Measurements from ENCODE around the gene VCAN.

Gene VCAN

DNA sequence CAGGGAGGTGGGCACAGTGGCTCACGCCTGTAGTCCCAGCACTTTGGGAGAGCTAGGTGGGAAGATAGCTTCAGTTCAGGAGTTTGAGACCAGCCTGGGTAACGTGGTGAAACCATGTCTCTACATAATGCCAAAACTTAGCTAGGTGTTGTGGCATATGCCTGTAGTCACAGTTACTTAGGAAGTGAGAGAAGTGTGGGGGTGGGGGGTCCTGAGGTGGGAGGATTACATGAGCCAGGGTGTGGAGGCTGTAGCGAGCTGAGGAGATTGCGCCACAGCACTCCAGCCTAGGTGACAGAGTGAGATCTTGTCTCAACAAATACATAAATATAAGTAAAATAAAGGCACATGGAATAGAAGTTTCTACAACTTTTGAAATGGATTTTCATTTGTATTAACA lies 23.1 kb downstream of the VCAN start:
- no peak for DNase-seq (ENCODE audit: low spot score)

- DNase-seq (ENCODE audit: low spot score): no peak
These were observed 25.1 kb downstream of the VCAN start for GRCh38 chr5:83496626-83497025.

GRCh38 chr5:83498585-83498984 lies 27.0 kb downstream of the VCAN start:
- no peak for DNase-seq (ENCODE audit: low spot score)

- DNase-seq (ENCODE audit: low spot score): peak; percentile 37
These were observed 32.1 kb downstream of the VCAN start for GRCh38 chr5:83503662-83504061.

DNA sequence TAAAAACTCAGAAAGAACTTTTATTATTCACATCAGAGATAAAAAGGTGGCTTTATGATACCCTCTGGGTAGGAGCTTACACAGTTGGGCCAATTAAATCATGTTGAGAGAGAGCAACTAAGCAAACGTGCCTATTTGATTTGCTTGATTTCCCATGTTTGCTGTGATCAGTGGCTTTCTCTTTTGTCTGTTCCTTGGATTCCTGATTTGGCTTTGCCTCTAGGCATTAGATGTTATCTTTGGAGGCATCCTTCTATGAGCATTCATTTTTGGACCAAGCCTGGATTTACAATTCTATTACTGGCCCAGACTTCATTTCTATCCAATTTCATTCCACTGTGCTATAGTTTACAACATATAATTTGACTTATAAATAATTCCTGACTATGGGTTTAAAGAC lies 35.9 kb downstream of the VCAN start:
- no peak for DNase-seq (ENCODE audit: low spot score)

DNA sequence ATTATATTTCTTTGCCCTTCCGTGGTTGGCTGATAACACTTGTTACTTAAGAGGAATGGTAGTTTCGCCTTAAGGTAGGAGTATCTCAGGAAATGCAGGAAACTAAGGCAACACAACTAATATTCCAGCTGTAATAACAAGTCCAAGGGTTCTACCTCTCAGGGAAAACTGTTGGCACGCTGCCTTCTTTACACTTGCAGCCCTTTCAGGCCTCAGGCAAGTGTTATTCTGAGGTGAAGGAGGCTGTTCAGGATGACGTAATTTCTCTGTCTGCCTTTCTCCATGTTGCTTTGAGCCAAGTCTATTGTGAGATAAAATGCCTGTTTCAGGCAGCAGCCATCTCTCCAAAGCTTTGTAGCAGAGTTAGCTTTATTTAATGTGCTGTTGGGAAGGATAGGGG lies 38.0 kb downstream of the VCAN start:
- DNase-seq (ENCODE audit: low spot score): no peak

DNA sequence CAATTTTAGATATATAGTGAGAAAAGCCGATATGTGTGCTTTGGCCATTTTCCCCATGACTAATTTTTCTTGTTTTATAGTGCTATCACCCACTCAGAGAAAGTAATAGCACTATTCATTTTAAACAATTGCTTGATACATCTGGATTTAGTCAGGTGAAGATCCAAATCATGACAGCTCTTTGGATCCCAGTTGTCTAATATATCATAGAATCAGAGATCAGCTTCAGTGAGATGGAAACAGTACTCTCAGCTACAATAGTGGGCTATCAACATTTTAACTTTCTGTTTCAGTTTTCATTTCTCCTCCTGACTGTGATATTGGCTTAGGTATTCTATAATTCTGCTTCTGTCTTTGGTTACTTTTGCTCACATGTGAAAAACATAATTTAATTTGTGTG lies 38.7 kb downstream of the VCAN start:
- DNase-seq (ENCODE audit: low spot score): no peak

- DNase-seq (ENCODE audit: low spot score): no peak
These were observed 40.7 kb downstream of the VCAN start for GRCh38 chr5:83512061-83512745.

DNA sequence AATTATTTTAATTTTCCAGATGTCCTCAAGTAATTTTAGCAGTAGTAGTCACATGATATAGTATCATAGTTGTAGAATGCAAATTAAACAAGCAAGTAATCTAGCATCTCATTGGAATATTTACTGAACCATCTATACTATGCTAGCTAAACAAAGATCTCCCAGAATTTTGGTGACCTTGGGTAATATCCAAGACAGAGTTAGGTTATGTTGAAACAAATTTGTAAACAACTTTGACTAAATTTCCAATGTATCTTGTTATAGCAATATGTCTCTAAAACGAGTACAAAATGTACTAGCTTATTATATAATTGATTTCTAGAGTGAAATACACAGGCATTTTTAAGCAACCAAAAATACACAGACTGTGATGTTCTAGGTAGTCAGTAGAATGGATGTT lies 41.5 kb downstream of the VCAN start:
- no peak for DNase-seq (ENCODE audit: low spot score)

- DNase-seq (ENCODE audit: low spot score): no peak
These were observed 41.9 kb downstream of the VCAN start for GRCh38 chr5:83513491-83513890.

- DNase-seq (ENCODE audit: low spot score): no peak
These were observed 44.8 kb downstream of the VCAN start for GRCh38 chr5:83516377-83516776.

DNA sequence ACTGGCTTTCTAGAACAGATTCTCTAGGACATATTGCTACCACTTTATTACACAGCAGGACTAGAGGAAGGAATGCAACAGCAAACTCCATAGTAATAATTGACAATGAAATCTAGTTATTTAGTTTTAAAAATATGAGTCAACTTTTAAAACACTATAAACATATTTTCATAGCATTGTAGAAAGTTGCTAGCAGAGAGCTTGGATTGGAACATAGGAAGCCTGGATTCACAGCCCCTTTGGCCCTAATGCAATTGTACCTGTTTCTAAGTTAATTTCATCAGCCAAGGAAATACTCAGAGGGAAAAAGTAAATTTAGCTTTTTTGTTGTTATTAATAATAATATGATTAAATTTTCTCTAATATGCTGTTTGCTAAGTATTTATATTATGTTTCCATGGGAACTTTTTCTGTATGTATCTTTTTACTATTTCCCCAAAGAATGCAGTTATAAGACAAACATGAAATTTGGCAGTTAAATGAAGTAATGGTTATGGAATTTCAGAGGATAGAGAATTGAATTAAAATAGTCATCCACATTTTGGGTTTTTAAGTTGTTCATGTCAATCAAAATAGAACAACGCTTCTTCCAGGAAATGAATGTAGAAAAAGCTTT lies 45.6 kb downstream of the VCAN start:
- peak; percentile 34 for DNase-seq (ENCODE audit: low spot score)

- no peak for DNase-seq (ENCODE audit: low spot score)
These were observed 46.1 kb downstream of the VCAN start for GRCh38 chr5:83517688-83518085.

- no peak for DNase-seq (ENCODE audit: low spot score)
These were observed 46.9 kb downstream of the VCAN start for GRCh38 chr5:83518319-83519061.

- no peak for DNase-seq (ENCODE audit: low spot score)
These were observed 50.9 kb downstream of the VCAN start for GRCh38 chr5:83522446-83522845.

DNA sequence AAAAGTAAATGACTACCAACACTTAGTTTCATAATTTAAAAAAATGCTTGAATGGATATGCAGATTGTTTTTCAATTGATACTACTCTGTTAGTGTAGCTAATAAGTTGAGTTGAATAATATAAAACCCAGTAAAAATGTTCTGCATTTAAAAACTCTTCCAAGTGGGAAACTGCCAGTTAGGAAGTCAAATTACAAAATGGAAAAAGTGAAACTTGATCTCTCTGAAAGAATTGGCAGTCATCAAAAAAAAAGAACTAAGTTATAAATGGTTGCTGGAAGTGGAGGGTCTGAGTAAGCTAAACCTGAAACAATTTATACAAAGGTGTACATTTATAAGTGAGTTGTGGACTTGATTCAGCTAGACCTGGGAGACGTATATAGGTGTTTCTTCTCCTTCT lies 52.4 kb downstream of the VCAN start:
- DNase-seq (ENCODE audit: low spot score): no peak

DNA sequence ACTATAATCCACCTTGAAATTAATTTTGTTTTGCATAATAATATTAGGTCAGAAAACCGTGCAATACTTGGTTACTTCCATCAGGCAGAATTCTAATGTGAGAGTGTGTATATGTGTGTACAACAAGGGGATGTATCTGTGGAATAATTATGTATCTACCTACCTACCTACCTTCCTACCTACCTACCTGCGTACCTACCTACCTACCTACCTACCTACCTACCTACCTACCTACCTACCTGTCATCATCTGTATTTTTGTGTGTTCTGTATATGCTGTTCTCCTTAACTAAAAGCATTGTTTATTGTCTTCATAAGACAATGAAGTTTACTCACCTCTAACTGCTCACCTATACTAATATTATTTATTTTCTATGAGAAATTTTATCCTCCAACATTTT lies 52.8 kb downstream of the VCAN start:
- DNase-seq (ENCODE audit: low spot score): no peak

GRCh38 chr5:83524991-83525390 lies 53.4 kb downstream of the VCAN start:
- no peak for DNase-seq (ENCODE audit: low spot score)

- DNase-seq (ENCODE audit: low spot score): no peak
These were observed 54.7 kb downstream of the VCAN start for GRCh38 chr5:83526289-83526688.

DNA sequence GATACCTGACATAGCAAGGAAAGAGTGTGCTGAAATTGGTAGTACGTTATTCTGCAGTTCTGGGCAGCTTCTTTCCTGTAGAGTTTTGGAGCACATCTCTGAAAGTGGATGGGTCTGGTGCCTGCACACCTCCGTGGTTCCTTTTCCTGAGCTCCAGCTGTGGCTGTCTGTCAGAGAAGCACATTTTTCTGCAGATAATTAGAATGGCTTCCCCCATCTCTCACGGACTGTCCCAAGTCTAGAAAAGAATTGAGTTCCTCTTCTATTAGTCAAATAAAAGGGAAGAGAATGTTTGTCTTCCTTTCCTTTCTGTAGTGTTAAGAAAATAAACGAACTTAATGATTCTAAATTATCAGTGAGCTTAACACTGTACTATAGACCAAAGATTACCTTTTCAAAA lies 55.7 kb downstream of the VCAN start:
- no peak for DNase-seq (ENCODE audit: low spot score)

- DNase-seq (ENCODE audit: low spot score): no peak
These were observed 56.3 kb downstream of the VCAN start for GRCh38 chr5:83527722-83528438.

DNA sequence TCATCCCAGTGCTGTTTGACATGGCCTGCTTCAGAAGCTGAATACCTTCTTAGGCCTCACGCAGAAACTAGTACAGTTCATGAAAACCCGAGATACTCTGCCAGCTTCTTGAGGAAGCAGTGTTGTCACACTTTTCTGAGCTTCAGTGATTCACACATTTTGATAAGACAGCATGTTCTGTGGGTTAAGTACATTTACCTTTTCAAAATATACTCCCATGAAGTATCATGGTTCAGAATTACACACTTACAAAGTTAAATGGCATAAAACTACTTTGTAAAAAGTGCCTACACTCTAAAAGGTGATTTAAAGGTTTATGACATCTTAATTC lies 56.9 kb downstream of the VCAN start:
- no peak for DNase-seq (ENCODE audit: low spot score)

- DNase-seq (ENCODE audit: low spot score): no peak
These were observed 58.6 kb downstream of the VCAN start for GRCh38 chr5:83530193-83530592.

Measured in AG08395 (cell line).